ENCODE measurements around the gene IL5RA.

DNA sequence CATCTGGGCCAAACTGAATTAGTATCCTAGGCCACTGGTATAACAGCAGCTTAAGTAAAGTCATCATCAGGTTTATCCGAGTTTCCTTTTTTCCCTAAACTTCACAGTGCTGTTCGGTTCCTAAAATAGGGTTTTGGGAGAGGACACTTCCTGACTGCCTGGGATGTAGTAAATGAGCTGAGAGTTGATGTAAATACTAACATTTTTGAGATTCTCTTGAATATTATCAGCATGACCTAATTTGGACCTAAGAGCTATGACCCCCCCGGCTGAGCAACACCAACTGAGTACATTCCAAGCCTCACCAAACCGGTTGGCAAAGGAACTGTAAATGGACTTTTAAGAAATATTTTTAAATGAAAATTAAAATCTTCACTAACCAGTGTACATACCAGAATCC lies 78.8 kb downstream of the IL5RA start:
- no peak for TF ChIP-seq POLR2A (IDR thresholded peaks at IDR 0.05; ENCODE audit: low read depth, low read length)
- TF ChIP-seq POLR2AphosphoS5 (IDR thresholded peaks at IDR 0.05; ENCODE audit: low read depth, low read length): no peak
